Islet of Langerhans (tissue), 1 donor: Measurements from ENCODE around the gene RNF224.
"Not testable (repeated sequence)": the region's sequence is repeated elsewhere in the genome, so short reads cannot be mapped to it uniquely, and the experiment has no call there.

Experiments used
- FAIRE-seq: peaks from one replicate; lab custom pipeline; 2011; peaks lifted over from hg19 to GRCh38; lab: Jason Lieb, UNC

The RNF224 gene

GRCh38 chr9:137228506-137228967 is 1.2 kb downstream of the RNF224 start:
- FAIRE-seq, result no peak

GRCh38 chr9:137228968-137229896 is 1.9 kb downstream of the RNF224 start:
- no peak for FAIRE-seq

- FAIRE-seq, result no peak
Measured at GRCh38 chr9:137229903-137230704, 2.8 kb downstream of the RNF224 start.

- FAIRE-seq, result no peak
Measured at GRCh38 chr9:137230705-137231371, 3.5 kb downstream of the RNF224 start, which contains the start of gene SLC34A3. Gene SLC34A3, plus strand, starts transcription at chr9:137230901. Its CDS starts 802 bp downstream, at chr9:137231703.

- FAIRE-seq, result no peak
Measured at GRCh38 chr9:137231372-137232039, 4.2 kb downstream of the RNF224 start.

GRCh38 chr9:137232101-137232500 is 4.8 kb downstream of the RNF224 start:
- FAIRE-seq, result no peak

GRCh38 chr9:137232510-137232909 is 5.2 kb downstream of the RNF224 start:
- FAIRE-seq, result no peak

- no peak for FAIRE-seq
Measured at GRCh38 chr9:137233143-137233980, 6.1 kb downstream of the RNF224 start.

- no peak for FAIRE-seq
Measured at GRCh38 chr9:137234055-137234697, 6.9 kb downstream of the RNF224 start.

GRCh38 chr9:137234758-137235423 is 7.6 kb downstream of the RNF224 start:
- no peak for FAIRE-seq

GRCh38 chr9:137235424-137236237 is 8.3 kb downstream of the RNF224 start:
- no peak for FAIRE-seq

GRCh38 chr9:137236238-137236935 is 9.1 kb downstream of the RNF224 start:
- no peak for FAIRE-seq

- FAIRE-seq, result no peak
Measured at GRCh38 chr9:137236936-137237421, 9.7 kb downstream of the RNF224 start.

GRCh38 chr9:137237759-137238726 is 10.7 kb downstream of the RNF224 start:
- no peak for FAIRE-seq

GRCh38 chr9:137239541-137240200 is 12.4 kb downstream of the RNF224 start:
- not testable (repeated sequence) for FAIRE-seq

GRCh38 chr9:137240318-137240840 is 13.1 kb downstream of the RNF224 start:
- no peak for FAIRE-seq
